HCT116 (cell line): ENCODE results near the gene LY6G6C.

Experiments
- ATF3 ChIP-seq: IDR thresholded peaks from 2 replicates; pipeline ENCODE4 v1.6.1; 2012
- CEBPB ChIP-seq: IDR thresholded peaks from 2 replicates; pipeline ENCODE4 v1.6.1; 2012; ENCODE audit warnings: low read depth
- ELF1 ChIP-seq: IDR thresholded peaks from 2 replicates; pipeline ENCODE4 v1.6.1; 2012; ENCODE audit warnings: low read depth, borderline replicate concordance
- EZH2 ChIP-seq: fragments of 200-600 bp; sonication (generic); IDR thresholded peaks from 2 replicates; pipeline ENCODE4 v1.6.1; 2017; ENCODE audit warnings: antibody characterized with exemption, mixed run types
- EZH2phosphoT487 ChIP-seq: fragments of 200-600 bp; IDR thresholded peaks from 2 replicates; pipeline ENCODE4 v1.6.1; 2018; ENCODE audit warnings: antibody characterized with exemption, borderline replicate concordance
- JUND ChIP-seq: IDR thresholded peaks from 2 replicates; pipeline ENCODE4 v1.6.1; 2012
- POLR2A ChIP-seq: IDR thresholded peaks from 2 replicates; pipeline ENCODE4 v1.7.0; 2011; ENCODE audit warnings: borderline replicate concordance; ENCODE audit not compliant: insufficient read depth, insufficient read length; ENCODE audit errors: extremely low read depth
- POLR2AphosphoS5 ChIP-seq: IDR thresholded peaks from 2 replicates; pipeline ENCODE4 v1.6.1; 2011; ENCODE audit warnings: mild to moderate bottlenecking, low read depth, low read length, moderate library complexity
- REST ChIP-seq: IDR thresholded peaks from 2 replicates; pipeline ENCODE4 v1.6.1; 2012; ENCODE audit warnings: low read depth
- SIN3A ChIP-seq: IDR thresholded peaks from 2 replicates; pipeline ENCODE4 v1.6.1; 2012; ENCODE audit warnings: low read depth
- SRF ChIP-seq: IDR thresholded peaks from 2 replicates; pipeline ENCODE4 v1.6.1; 2012; ENCODE audit warnings: low read depth
- YY1 ChIP-seq: IDR thresholded peaks from 2 replicates; pipeline ENCODE4 v1.6.1; 2011; ENCODE audit warnings: low read length, low read depth, moderate library complexity, mild to moderate bottlenecking; ENCODE audit not compliant: insufficient replicate concordance; ENCODE audit errors: extremely low read depth
- TF ChIP-seq, protein P1 (sequence below), 3 experiments: fragments of 200-600 bp in 1 of 3; sonication (generic) in 1 of 3; IDR thresholded peaks in 2 of 3; conservative IDR thresholded peaks in 1 of 3; 2 replicates each; pipeline ENCODE4 v1.5.1; 2012 to 2017; ENCODE audit warnings: low read depth in 2 of 3, low read length in 2 of 3, antibody characterized with exemption in 1 of 3, borderline replicate concordance in 1 of 3, control low read depth in 1 of 3, mild to moderate bottlenecking in 1 of 3, mixed read lengths in 1 of 3, mixed run types in 1 of 3, moderate library complexity in 1 of 3; ENCODE audit not compliant: insufficient read depth in 1 of 3
- TF ChIP-seq, protein P2 (sequence below): IDR thresholded peaks from 2 replicates; pipeline ENCODE4 v1.6.1; 2011; ENCODE audit warnings: mild to moderate bottlenecking, low read length, moderate library complexity; ENCODE audit not compliant: insufficient replicate concordance; ENCODE audit errors: extremely low read depth

GRCh38 chr6:31721351-31722020, at the start of gene LY6G6C:
- TF ChIP-seq ELF1 (no peak), YY1 (no peak), POLR2A (no peak), EZH2phosphoT487 (no peak), POLR2AphosphoS5 (no peak), REST (no peak), CEBPB (no peak), SRF (no peak), EZH2 (no peak), JUND (no peak), ATF3 (no peak), SIN3A (no peak)
- TF ChIP-seq, protein P1, sequence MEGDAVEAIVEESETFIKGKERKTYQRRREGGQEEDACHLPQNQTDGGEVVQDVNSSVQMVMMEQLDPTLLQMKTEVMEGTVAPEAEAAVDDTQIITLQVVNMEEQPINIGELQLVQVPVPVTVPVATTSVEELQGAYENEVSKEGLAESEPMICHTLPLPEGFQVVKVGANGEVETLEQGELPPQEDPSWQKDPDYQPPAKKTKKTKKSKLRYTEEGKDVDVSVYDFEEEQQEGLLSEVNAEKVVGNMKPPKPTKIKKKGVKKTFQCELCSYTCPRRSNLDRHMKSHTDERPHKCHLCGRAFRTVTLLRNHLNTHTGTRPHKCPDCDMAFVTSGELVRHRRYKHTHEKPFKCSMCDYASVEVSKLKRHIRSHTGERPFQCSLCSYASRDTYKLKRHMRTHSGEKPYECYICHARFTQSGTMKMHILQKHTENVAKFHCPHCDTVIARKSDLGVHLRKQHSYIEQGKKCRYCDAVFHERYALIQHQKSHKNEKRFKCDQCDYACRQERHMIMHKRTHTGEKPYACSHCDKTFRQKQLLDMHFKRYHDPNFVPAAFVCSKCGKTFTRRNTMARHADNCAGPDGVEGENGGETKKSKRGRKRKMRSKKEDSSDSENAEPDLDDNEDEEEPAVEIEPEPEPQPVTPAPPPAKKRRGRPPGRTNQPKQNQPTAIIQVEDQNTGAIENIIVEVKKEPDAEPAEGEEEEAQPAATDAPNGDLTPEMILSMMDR (IDR thresholded peaks at IDR 0.05 in 2 of 3, conservative IDR thresholded peaks at IDR 0.05 in 1 of 3; ENCODE audit: borderline replicate concordance in 1 of 3, insufficient read depth in 1 of 3, low read depth in 2 of 3, low read length in 2 of 3), result no peak
- TF ChIP-seq, protein P2, sequence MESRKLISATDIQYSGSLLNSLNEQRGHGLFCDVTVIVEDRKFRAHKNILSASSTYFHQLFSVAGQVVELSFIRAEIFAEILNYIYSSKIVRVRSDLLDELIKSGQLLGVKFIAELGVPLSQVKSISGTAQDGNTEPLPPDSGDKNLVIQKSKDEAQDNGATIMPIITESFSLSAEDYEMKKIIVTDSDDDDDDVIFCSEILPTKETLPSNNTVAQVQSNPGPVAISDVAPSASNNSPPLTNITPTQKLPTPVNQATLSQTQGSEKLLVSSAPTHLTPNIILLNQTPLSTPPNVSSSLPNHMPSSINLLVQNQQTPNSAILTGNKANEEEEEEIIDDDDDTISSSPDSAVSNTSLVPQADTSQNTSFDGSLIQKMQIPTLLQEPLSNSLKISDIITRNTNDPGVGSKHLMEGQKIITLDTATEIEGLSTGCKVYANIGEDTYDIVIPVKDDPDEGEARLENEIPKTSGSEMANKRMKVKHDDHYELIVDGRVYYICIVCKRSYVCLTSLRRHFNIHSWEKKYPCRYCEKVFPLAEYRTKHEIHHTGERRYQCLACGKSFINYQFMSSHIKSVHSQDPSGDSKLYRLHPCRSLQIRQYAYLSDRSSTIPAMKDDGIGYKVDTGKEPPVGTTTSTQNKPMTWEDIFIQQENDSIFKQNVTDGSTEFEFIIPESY, result no peak
